Measurements from ENCODE around the gene ZACN.

DNA sequence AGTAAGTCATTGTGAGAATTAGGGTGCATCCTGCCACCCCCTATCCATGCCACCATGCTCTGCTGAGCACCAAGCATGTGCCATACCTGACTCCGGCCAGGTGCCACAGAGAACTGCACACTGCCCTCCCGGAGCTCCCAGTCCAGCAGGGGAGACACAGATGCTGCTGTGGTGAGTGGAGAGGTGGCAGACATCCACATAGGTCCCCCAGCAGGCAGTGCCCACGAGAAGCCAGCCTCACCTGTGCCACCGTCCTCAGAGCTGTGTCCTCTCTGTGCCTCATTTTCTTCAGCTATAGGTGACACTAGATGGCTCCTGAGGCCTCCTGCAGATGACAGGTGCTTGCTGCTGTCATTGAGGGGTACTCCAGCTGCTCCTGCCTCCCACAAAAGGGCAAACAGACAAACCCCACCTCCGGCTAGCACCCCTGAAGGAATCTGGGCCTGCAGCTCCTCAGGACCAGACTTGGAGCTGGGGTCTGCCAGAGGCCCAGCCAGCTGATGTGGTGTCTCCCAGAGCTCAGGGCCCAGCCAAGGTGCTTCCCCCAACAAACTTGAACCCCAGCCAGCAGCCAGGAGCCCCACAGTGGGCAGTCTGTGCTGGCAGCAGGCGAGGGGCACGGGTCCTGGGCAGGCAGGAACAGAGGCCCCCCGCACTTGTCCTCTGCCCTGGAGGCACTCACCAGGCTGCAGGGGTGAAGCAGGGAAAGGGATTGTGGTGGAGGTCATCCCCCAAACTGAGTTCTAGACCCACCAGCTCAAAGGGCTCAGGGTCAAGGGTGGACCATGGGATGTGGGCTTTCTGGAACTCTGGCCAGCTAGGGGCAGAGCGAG, 45.0 kb downstream of the ZACN start:
- TF ChIP-seq, protein P1, sequence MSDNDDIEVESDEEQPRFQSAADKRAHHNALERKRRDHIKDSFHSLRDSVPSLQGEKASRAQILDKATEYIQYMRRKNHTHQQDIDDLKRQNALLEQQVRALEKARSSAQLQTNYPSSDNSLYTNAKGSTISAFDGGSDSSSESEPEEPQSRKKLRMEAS (IDR thresholded peaks at IDR 0.05): no peak
- no peak for TF ChIP-seq EP300 (IDR thresholded peaks at IDR 0.05; ENCODE audit: borderline replicate concordance)
- no peak for TF ChIP-seq FOXM1 (IDR thresholded peaks at IDR 0.05; ENCODE audit: borderline replicate concordance, low read depth)
- TF ChIP-seq, protein P2, sequence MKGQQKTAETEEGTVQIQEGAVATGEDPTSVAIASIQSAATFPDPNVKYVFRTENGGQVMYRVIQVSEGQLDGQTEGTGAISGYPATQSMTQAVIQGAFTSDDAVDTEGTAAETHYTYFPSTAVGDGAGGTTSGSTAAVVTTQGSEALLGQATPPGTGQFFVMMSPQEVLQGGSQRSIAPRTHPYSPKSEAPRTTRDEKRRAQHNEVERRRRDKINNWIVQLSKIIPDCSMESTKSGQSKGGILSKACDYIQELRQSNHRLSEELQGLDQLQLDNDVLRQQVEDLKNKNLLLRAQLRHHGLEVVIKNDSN (IDR thresholded peaks at IDR 0.05): no peak
- TF ChIP-seq TCF12 (IDR thresholded peaks at IDR 0.05; ENCODE audit: low read depth): no peak
- TF ChIP-seq, protein P3, sequence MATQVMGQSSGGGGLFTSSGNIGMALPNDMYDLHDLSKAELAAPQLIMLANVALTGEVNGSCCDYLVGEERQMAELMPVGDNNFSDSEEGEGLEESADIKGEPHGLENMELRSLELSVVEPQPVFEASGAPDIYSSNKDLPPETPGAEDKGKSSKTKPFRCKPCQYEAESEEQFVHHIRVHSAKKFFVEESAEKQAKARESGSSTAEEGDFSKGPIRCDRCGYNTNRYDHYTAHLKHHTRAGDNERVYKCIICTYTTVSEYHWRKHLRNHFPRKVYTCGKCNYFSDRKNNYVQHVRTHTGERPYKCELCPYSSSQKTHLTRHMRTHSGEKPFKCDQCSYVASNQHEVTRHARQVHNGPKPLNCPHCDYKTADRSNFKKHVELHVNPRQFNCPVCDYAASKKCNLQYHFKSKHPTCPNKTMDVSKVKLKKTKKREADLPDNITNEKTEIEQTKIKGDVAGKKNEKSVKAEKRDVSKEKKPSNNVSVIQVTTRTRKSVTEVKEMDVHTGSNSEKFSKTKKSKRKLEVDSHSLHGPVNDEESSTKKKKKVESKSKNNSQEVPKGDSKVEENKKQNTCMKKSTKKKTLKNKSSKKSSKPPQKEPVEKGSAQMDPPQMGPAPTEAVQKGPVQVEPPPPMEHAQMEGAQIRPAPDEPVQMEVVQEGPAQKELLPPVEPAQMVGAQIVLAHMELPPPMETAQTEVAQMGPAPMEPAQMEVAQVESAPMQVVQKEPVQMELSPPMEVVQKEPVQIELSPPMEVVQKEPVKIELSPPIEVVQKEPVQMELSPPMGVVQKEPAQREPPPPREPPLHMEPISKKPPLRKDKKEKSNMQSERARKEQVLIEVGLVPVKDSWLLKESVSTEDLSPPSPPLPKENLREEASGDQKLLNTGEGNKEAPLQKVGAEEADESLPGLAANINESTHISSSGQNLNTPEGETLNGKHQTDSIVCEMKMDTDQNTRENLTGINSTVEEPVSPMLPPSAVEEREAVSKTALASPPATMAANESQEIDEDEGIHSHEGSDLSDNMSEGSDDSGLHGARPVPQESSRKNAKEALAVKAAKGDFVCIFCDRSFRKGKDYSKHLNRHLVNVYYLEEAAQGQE (IDR thresholded peaks at IDR 0.05; ENCODE audit: low read depth): no peak
- TF ChIP-seq TEAD4 (IDR thresholded peaks at IDR 0.05): no peak
- TF ChIP-seq RAD21 (IDR thresholded peaks at IDR 0.05; ENCODE audit: low read depth): peak; percentile 31; the same call in 1 of the 2 replicates
- TF ChIP-seq CREB1 (IDR thresholded peaks at IDR 0.05; ENCODE audit: low read depth): no peak
- no peak for TF ChIP-seq NFIC (IDR thresholded peaks at IDR 0.05)
- TF ChIP-seq CEBPB (IDR thresholded peaks at IDR 0.05): no peak
- TF ChIP-seq ZBTB7A (IDR thresholded peaks at IDR 0.05; ENCODE audit: low read depth): no peak
- TF ChIP-seq YY1 (IDR thresholded peaks at IDR 0.05; ENCODE audit: low read depth): no peak
